ENCODE results near the gene SFXN3. TPM values are rescaled to one million over a fixed set of nuclear protein-coding genes. Genes with fewer than 3 reads are reported as not detected.

Gene SFXN3
- total and polyA plus RNA-seq, 2 of the 13 experiments (the other 11 are each of a cell fraction or from before 2014, with no cell fraction given) = 16.8 to 71.5 TPM

DNA sequence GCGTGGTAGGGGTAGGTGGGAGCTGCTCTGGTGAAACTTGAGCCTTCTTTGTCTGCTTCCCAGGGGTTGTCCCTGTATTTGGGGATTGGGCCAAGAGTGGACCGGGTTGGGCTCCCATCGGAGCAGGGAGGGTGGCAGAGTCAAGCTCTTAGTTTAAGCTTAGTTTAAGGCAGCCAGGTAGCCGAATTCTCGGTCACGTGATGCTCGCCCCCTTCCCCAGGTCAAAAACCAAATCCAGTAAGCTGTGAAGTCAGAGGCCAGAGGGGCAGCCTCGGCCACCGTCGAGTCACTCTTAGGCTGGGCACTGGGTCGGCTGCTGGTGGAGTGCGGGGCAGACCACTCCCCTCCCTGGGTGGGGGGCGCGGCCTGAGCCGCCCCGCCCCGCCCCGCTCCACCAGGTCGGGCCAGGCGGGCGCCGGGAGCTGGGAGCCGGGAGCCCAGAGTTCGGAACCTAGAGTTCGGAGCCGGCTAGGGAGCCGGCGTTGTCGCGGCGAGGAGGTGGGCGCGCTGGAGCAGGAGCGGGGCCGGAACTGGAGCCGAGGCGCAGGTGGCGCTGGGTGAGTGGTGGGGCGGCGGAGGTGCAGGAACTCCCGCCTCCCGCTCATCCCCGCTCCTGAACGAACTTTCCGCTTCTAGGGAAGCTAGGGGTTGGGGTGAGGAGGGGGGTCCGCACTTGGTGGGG is 34.2 kb upstream of the SFXN3 start (continued):
- TF ChIP-seq, protein P1, sequence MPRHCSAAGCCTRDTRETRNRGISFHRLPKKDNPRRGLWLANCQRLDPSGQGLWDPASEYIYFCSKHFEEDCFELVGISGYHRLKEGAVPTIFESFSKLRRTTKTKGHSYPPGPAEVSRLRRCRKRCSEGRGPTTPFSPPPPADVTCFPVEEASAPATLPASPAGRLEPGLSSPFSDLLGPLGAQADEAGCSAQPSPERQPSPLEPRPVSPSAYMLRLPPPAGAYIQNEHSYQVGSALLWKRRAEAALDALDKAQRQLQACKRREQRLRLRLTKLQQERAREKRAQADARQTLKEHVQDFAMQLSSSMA (CRISPR knock-in tag; IDR thresholded peaks at IDR 0.05) = peak; percentile 12; the same call in 1 of the 2 replicates
- TF ChIP-seq FOXM1 (CRISPR knock-in tag; IDR thresholded peaks at IDR 0.05) (no peak), ZNF430 (CRISPR knock-in tag; IDR thresholded peaks at IDR 0.05) (no peak; the same call in 1 of the 2 replicates), JUNB (CRISPR knock-in tag; IDR thresholded peaks at IDR 0.05; ENCODE audit: borderline replicate concordance) (no peak), ZEB1 (IDR thresholded peaks at IDR 0.05; ENCODE audit: insufficient replicate concordance, low read depth) (peak; percentile 12), SETDB1 (CRISPR knock-in tag; IDR thresholded peaks at IDR 0.05; ENCODE audit: borderline replicate concordance) (no peak), GATA4 (IDR thresholded peaks at IDR 0.05; ENCODE audit: borderline replicate concordance, low read depth) (0 out of 2 replicates have a peak, but pooled peaks have one; percentile 24), GTF3A (CRISPR knock-in tag; conservative IDR thresholded peaks at IDR 0.05) (no peak), NFIB (CRISPR knock-in tag; IDR thresholded peaks at IDR 0.05; ENCODE audit: borderline replicate concordance) (no peak), PRMT3 (CRISPR knock-in tag; IDR thresholded peaks at IDR 0.05; ENCODE audit: borderline replicate concordance, low read depth) (no peak), BCL6 (CRISPR knock-in tag; IDR thresholded peaks at IDR 0.05) (no peak), MZF1 (CRISPR knock-in tag; IDR thresholded peaks at IDR 0.05; ENCODE audit: borderline replicate concordance) (no peak), MED8 (CRISPR knock-in tag; IDR thresholded peaks at IDR 0.05; ENCODE audit: insufficient replicate concordance) (no peak)
- TF ChIP-seq, protein P2, sequence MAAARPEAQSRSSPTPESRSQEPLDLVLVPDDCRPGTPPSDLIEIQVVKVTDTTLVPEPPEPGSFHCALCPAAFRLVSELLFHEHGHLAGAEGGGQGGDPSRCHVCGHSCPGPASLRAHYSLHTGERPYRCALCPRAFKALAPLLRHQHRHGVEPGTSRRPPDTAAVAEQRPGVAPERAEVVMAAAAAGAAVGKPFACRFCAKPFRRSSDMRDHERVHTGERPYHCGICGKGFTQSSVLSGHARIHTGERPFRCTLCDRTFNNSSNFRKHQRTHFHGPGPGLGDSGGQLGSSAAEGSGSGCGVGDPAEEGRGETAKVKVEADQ (CRISPR knock-in tag; IDR thresholded peaks at IDR 0.05; ENCODE audit: borderline replicate concordance) = no peak
- TF ChIP-seq, protein P3, sequence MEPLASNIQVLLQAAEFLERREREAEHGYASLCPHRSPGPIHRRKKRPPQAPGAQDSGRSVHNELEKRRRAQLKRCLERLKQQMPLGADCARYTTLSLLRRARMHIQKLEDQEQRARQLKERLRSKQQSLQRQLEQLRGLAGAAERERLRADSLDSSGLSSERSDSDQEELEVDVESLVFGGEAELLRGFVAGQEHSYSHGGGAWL (CRISPR knock-in tag; IDR thresholded peaks at IDR 0.05) = no peak; the same call in 1 of the 2 replicates
- TF ChIP-seq, protein P4, sequence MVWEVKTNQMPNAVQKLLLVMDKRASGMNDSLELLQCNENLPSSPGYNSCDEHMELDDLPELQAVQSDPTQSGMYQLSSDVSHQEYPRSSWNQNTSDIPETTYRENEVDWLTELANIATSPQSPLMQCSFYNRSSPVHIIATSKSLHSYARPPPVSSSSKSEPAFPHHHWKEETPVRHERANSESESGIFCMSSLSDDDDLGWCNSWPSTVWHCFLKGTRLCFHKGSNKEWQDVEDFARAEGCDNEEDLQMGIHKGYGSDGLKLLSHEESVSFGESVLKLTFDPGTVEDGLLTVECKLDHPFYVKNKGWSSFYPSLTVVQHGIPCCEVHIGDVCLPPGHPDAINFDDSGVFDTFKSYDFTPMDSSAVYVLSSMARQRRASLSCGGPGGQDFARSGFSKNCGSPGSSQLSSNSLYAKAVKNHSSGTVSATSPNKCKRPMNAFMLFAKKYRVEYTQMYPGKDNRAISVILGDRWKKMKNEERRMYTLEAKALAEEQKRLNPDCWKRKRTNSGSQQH (CRISPR knock-in tag; IDR thresholded peaks at IDR 0.05; ENCODE audit: low read depth) = no peak
- TF ChIP-seq, protein P5, sequence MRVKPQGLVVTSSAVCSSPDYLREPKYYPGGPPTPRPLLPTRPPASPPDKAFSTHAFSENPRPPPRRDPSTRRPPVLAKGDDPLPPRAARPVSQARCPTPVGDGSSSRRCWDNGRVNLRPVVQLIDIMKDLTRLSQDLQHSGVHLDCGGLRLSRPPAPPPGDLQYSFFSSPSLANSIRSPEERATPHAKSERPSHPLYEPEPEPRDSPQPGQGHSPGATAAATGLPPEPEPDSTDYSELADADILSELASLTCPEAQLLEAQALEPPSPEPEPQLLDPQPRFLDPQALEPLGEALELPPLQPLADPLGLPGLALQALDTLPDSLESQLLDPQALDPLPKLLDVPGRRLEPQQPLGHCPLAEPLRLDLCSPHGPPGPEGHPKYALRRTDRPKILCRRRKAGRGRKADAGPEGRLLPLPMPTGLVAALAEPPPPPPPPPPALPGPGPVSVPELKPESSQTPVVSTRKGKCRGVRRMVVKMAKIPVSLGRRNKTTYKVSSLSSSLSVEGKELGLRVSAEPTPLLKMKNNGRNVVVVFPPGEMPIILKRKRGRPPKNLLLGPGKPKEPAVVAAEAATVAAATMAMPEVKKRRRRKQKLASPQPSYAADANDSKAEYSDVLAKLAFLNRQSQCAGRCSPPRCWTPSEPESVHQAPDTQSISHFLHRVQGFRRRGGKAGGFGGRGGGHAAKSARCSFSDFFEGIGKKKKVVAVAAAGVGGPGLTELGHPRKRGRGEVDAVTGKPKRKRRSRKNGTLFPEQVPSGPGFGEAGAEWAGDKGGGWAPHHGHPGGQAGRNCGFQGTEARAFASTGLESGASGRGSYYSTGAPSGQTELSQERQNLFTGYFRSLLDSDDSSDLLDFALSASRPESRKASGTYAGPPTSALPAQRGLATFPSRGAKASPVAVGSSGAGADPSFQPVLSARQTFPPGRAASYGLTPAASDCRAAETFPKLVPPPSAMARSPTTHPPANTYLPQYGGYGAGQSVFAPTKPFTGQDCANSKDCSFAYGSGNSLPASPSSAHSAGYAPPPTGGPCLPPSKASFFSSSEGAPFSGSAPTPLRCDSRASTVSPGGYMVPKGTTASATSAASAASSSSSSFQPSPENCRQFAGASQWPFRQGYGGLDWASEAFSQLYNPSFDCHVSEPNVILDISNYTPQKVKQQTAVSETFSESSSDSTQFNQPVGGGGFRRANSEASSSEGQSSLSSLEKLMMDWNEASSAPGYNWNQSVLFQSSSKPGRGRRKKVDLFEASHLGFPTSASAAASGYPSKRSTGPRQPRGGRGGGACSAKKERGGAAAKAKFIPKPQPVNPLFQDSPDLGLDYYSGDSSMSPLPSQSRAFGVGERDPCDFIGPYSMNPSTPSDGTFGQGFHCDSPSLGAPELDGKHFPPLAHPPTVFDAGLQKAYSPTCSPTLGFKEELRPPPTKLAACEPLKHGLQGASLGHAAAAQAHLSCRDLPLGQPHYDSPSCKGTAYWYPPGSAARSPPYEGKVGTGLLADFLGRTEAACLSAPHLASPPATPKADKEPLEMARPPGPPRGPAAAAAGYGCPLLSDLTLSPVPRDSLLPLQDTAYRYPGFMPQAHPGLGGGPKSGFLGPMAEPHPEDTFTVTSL (CRISPR knock-in tag; IDR thresholded peaks at IDR 0.05; ENCODE audit: borderline replicate concordance) = no peak
